Activated B cell treated with CpG ODN at 0.5 μM for 24 hours (primary cell): Measurements from ENCODE around the gene ADARB2. TPM values are rescaled to one million over a fixed set of nuclear protein-coding genes. Genes with fewer than 3 reads are reported as not detected.

Experiments
- ATAC-seq: fragments of 200-7000 bp; cut with Tn5 transposase; one replicate; pipeline ENCODE4 v1.10.0; 2021; ENCODE audit warnings: low read depth, mild to moderate bottlenecking, moderate library complexity
- CTCF ChIA-PET: fragments of 350-600 bp; sonication (Branson Sonifier 250); formaldehyde crosslinking; loops from one replicate; lab custom pipeline; 2021; ENCODE audit warnings: antibody characterized with exemption; lab: Charles Lee
- POLR2A ChIA-PET: fragments of 350-600 bp; sonication (Branson Sonifier 250); formaldehyde crosslinking; loops from one replicate; lab custom pipeline; 2021; ENCODE audit warnings: antibody characterized with exemption; lab: Charles Lee
- DNase-seq: peaks from one replicate; pipeline ENCODE4 v3.0.0; 2022
- H3K27ac Mint-ChIP-seq: one replicate; pipeline ENCODE4 v1.8.0; 2020; ENCODE audit warnings: mixed read lengths
- H3K27me3 Mint-ChIP-seq: one replicate; pipeline ENCODE4 v1.8.0; 2021; ENCODE audit warnings: mixed read lengths
- H3K36me3 Mint-ChIP-seq: one replicate; pipeline ENCODE4 v1.8.0; 2021; ENCODE audit warnings: low read depth, mixed read lengths
- H3K4me1 Mint-ChIP-seq: one replicate; pipeline ENCODE4 v1.8.0; 2021; ENCODE audit warnings: mixed read lengths
- H3K4me3 Mint-ChIP-seq: one replicate; pipeline ENCODE4 v1.8.0; 2020; ENCODE audit warnings: mild to moderate bottlenecking, mixed read lengths
- H3K9me3 Mint-ChIP-seq: one replicate; pipeline ENCODE4 v1.8.0; 2020; ENCODE audit warnings: mixed read lengths
- CTCF ChIP-seq: fragments of 200-600 bp; IDR thresholded peaks from one replicate; pipeline ENCODE4 v1.8.0; 2022; ENCODE audit warnings: antibody characterized with exemption, mild to moderate bottlenecking
- intact Hi-C: fragments of 100-400 bp; cut with micrococcal nuclease; formaldehyde crosslinking; loops from one replicate; pipeline ENCODE4 v1.15.1; 2024
- total RNA-seq: library from RNA; stranded (reverse); gene quantifications from 2 replicates; pipeline ENCODE4 v1.2.3, GENCODE V29; 2022

Gene ADARB2
- total RNA-seq, 1 donor from 2014 or later: 0.11 TPM

DNA sequence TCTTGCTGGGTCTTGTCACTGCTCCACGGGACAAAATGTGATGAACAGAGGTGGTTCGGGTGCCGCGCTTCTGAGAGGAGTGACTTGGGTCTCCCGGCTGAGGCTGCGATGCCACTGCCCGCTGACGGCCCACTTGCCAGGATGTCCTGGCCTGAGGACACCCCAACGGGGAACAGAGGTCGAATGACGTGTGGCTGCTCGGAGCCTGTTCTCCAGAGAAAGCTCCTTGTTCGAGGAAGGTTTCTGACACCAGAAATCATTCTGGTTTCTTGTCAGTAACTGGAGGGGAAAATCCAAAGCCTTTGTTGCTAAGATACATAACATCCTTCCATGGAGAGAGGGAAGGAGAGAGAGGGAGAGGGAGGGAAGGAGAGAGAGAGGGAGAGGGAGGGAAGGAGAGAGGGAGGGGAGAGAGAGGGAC is 444.7 kb downstream of the ADARB2 start:
- TF ChIP-seq CTCF: no peak
- Mint-ChIP-seq H3K9me3 (no peaks in the 10 kb centered on the region), H3K27me3 (peaks cover 24% of the 10 kb centered on the region), H3K36me3 (no peaks in the 10 kb centered on the region), H3K4me3 (no peak overlapping the region), H3K4me1 (peaks cover 3% of the 10 kb centered on the region), H3K27ac (no peak overlapping the region)
- ATAC-seq: no peak
- CTCF ChIA-PET: no interaction called here
- DNase-seq: no peak
- POLR2A ChIA-PET: no interaction called here
- intact Hi-C loops: no loop called here

DNA sequence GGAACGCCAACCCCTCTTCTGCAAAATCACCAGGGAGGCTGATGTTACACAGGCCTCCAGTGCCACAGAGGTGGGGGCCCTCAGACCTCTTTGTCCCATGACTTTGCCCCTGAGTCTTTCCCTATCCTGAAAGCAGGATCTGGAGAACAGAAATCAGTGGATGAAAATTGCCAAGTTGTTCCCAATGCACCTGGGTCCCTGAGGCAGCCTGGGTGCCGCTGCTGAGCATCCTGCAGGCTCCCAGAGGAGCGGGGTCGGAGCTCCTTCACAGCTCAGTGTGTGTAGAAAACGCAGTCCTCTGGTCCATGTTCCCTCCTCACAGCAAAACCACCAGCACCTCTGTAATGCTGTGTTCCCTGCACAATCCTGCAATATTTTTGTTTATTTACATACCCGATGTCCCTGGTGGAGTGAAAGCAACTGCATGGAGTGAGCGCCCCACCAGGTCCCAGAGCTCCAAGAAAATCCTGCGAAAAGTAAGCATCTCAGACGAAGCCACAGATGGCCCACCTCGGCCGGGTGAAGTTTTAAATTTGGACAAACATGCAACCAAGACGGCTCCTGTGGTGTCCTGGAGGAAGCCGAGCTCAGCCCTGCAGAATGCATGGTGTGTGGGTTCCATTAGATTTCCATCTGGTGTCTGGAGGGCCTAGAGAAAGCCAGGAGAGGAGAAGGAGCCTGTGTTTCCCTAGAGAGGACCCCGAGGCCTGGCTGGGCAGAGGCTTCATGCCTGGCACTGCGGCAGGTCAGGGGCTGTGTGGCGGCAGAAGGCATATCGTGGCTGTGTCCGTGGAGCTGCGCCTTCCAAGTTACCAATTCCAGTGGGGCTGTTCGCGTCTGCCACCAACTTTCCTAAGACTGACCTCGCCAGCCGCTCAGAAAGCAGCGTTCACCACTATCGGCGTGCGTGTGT is 445.9 kb downstream of the ADARB2 start:
- TF ChIP-seq CTCF: no peak
- POLR2A ChIA-PET: no interaction called here
- no peak overlapping the region for H3K4me3 Mint-ChIP-seq
- CTCF ChIA-PET: no interaction called here
- H3K36me3 Mint-ChIP-seq: no peaks in the 10 kb centered on the region
- H3K27me3 Mint-ChIP-seq: peaks cover 24% of the 10 kb centered on the region
- H3K27ac Mint-ChIP-seq: no peak overlapping the region
- intact Hi-C loops: no loop called here
- no peak for DNase-seq
- H3K9me3 Mint-ChIP-seq: no peaks in the 10 kb centered on the region
- H3K4me1 Mint-ChIP-seq: peaks cover 3% of the 10 kb centered on the region
- ATAC-seq: no peak

- peaks cover 3% of the 10 kb centered on the region for H3K4me1 Mint-ChIP-seq
- no peak overlapping the region for H3K27ac Mint-ChIP-seq
- no peaks in the 10 kb centered on the region for H3K36me3 Mint-ChIP-seq
- POLR2A ChIA-PET: no interaction called here
- H3K4me3 Mint-ChIP-seq: no peak overlapping the region
- no peaks in the 10 kb centered on the region for H3K9me3 Mint-ChIP-seq
- TF ChIP-seq CTCF: no peak
- DNase-seq (no peak), ATAC-seq (no peak)
- CTCF ChIA-PET: no interaction called here
- intact Hi-C loops: no loop called here
- peaks cover 24% of the 10 kb centered on the region for H3K27me3 Mint-ChIP-seq
Observed at GRCh38 chr10:1290071-1290471, 447.3 kb downstream of the ADARB2 start.

GRCh38 chr10:1289591-1289990 is 447.7 kb downstream of the ADARB2 start:
- H3K27me3 Mint-ChIP-seq: peaks cover 24% of the 10 kb centered on the region
- CTCF ChIA-PET: no interaction called here
- H3K4me1 Mint-ChIP-seq: peaks cover 3% of the 10 kb centered on the region
- ATAC-seq: no peak
- intact Hi-C loops: no loop called here
- POLR2A ChIA-PET: no interaction called here
- H3K9me3 Mint-ChIP-seq: no peaks in the 10 kb centered on the region
- no peak for TF ChIP-seq CTCF
- H3K36me3 Mint-ChIP-seq: no peaks in the 10 kb centered on the region
- DNase-seq: no peak
- H3K27ac Mint-ChIP-seq: no peak overlapping the region
- no peak overlapping the region for H3K4me3 Mint-ChIP-seq

- no peak for TF ChIP-seq CTCF
- H3K4me3 Mint-ChIP-seq: no peak overlapping the region
- H3K27ac Mint-ChIP-seq: no peak overlapping the region
- no peaks in the 10 kb centered on the region for H3K36me3 Mint-ChIP-seq
- peaks cover 19% of the 10 kb centered on the region for H3K27me3 Mint-ChIP-seq
- peaks cover 3% of the 10 kb centered on the region for H3K4me1 Mint-ChIP-seq
- ATAC-seq: no peak
- no peaks in the 10 kb centered on the region for H3K9me3 Mint-ChIP-seq
- intact Hi-C loops: no loop called here
- ChIA-PET POLR2A (no interaction called here), CTCF (no interaction called here)
- no peak for DNase-seq
Observed at GRCh38 chr10:1287971-1288401, 449.3 kb downstream of the ADARB2 start.
